HG03103 (cell line): ENCODE results near the gene AGBL4.

ENCODE experiments used
- ATAC-seq: cut with Tn5 transposase; IDR thresholded peaks from one replicate; pipeline ENCODE4 v1.9.1; 2021; ENCODE audit warnings: low read depth; ENCODE audit not compliant: unreplicated experiment

AGBL4 gene

GRCh38 chr1:48746906-48747305 is 1276.8 kb downstream of the AGBL4 start:
- no peak for ATAC-seq

- no peak for ATAC-seq
Measured at GRCh38 chr1:48744032-48744431, 1279.7 kb downstream of the AGBL4 start.

GRCh38 chr1:48743480-48743879 is 1280.3 kb downstream of the AGBL4 start:
- ATAC-seq: no peak

GRCh38 chr1:48741380-48741779 is 1282.4 kb downstream of the AGBL4 start:
- ATAC-seq: no peak

GRCh38 chr1:48740621-48741020 is 1283.1 kb downstream of the AGBL4 start:
- no peak for ATAC-seq

- no peak for ATAC-seq
Measured at GRCh38 chr1:48739091-48739490, 1284.7 kb downstream of the AGBL4 start.

- no peak for ATAC-seq
Measured at GRCh38 chr1:48738356-48738755, 1285.4 kb downstream of the AGBL4 start.

- ATAC-seq: no peak
Measured at GRCh38 chr1:48735796-48736195, 1288.0 kb downstream of the AGBL4 start.

GRCh38 chr1:48730164-48730910 is 1293.4 kb downstream of the AGBL4 start:
- peak; percentile 68 for ATAC-seq

- no peak for ATAC-seq
Measured at GRCh38 chr1:48728584-48728983, 1295.2 kb downstream of the AGBL4 start.

GRCh38 chr1:48726557-48727215 is 1297.1 kb downstream of the AGBL4 start:
- no peak for ATAC-seq

GRCh38 chr1:48726139-48726538 is 1297.6 kb downstream of the AGBL4 start:
- ATAC-seq: no peak

GRCh38 chr1:48725341-48726046 is 1298.3 kb downstream of the AGBL4 start:
- ATAC-seq: no peak

- ATAC-seq: no peak
Measured at GRCh38 chr1:48720929-48721328, 1302.8 kb downstream of the AGBL4 start.

GRCh38 chr1:48718705-48719104 is 1305.0 kb downstream of the AGBL4 start:
- no peak for ATAC-seq

GRCh38 chr1:48718116-48718630 is 1305.6 kb downstream of the AGBL4 start:
- ATAC-seq: no peak

- no peak for ATAC-seq
Measured at GRCh38 chr1:48717082-48717481, 1306.7 kb downstream of the AGBL4 start.

GRCh38 chr1:48715921-48716320 is 1307.8 kb downstream of the AGBL4 start:
- ATAC-seq: no peak

- ATAC-seq: no peak
Measured at GRCh38 chr1:48710915-48711314, 1312.8 kb downstream of the AGBL4 start.

- no peak for ATAC-seq
Measured at GRCh38 chr1:48710318-48710717, 1313.4 kb downstream of the AGBL4 start.

GRCh38 chr1:48704736-48705135 is 1319.0 kb downstream of the AGBL4 start:
- no peak for ATAC-seq
